Hepatic stellate cell (primary cell): ENCODE data around the gene LMO7.
"Not testable (repeated sequence)": the region's sequence is repeated elsewhere in the genome, so short reads cannot be mapped to it uniquely, and the experiment has no call there.

Experiments used
- DNase-seq: peaks from one replicate; pipeline ENCODE4 v3.0.0; 2011; ENCODE audit warnings: low spot score

Gene LMO7

DNA sequence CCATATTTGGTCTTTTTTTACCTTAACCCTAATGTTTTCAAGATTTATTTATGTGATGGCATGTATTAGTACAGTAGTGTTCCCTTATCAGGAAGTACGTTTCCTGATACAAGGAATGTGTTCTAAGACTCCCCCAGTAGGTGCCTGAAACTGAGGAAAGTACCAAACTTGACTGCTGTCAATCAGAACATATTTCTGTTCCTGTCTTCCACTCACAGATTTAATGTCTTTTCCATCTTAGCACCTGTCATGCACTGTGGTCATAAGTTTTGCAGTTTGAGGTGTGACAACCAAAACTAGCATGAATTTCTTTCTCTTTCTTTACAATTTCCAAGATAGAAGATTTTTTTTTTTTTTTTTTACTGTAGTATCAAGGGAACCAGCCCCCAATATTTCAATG lies 62.9 kb downstream of the LMO7 start:
- DNase-seq = no peak

DNA sequence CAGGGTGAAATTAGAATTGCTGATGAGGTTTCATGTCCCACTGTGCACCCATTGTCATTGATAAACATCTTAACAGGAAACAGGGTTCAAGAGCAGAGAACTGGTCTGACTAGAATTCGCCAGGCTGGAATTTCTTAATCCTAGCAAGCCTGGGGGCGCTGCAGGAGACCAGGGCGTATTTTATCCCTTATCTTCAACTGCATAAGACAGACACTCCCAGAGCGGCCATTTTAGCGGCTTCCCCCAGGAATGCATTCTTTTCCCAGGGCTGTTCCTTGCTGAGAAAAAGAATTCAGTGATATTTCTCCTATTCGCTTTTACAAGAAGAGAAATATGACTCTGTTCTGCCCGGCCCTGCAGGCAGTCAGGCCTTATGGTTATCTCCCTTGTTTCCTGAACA lies 63.6 kb downstream of the LMO7 start:
- DNase-seq = not testable (repeated sequence)

DNA sequence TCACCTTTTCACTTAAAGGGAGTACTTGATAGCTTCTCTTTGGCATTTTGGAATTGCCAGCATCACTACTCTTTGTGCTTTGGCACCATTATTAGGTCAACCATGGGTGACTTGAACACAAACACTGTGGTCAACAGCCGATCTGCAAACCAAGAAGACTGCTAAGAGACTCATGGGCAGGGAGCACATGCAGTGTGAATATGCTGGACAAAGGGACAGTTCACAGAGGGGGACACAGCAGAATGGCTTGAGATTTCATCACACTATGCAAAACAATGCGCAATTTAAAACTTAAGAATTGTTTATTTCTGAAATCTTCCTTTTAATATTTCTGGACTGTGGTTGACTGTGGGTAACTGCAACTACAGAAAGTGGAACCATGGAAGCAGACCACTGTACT lies 64.4 kb downstream of the LMO7 start:
- DNase-seq = no peak

DNA sequence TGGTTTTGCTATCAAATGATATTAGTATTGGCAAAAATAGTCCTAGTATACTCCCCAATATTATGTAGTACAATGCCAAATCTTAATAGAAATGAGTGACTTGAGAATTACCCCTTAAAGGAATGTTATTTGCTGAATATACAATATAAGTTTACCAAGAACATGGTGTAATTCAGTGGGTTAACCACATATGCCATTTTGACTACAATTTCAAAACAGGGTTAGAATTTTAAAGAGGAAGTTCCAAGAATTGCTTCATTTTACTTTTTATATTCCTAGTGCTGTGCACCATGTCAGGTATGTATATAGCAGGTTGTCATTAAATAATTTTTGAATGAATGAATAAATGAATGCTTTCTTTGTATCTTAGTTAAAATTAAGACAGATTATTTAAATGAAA lies 66.3 kb downstream of the LMO7 start:
- no peak for DNase-seq

DNA sequence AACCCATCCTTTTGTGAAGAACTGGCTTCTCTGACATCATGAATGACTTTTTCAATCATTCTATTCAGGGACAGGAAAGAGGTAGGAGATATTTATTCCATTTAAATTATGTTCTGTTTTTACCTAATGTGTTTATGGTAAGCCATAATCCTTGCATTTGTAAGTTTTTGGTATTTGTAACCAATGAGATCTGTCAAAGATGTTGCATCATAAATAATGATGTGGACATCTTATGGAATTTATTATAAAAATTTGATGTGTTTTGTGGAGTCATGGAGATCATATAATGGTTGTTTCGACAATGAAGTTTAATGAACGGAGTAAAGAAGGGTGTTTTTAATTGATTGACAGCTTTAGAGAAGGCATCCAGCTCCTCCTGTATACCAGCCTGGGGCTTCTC lies 67.6 kb downstream of the LMO7 start:
- DNase-seq = no peak

DNA sequence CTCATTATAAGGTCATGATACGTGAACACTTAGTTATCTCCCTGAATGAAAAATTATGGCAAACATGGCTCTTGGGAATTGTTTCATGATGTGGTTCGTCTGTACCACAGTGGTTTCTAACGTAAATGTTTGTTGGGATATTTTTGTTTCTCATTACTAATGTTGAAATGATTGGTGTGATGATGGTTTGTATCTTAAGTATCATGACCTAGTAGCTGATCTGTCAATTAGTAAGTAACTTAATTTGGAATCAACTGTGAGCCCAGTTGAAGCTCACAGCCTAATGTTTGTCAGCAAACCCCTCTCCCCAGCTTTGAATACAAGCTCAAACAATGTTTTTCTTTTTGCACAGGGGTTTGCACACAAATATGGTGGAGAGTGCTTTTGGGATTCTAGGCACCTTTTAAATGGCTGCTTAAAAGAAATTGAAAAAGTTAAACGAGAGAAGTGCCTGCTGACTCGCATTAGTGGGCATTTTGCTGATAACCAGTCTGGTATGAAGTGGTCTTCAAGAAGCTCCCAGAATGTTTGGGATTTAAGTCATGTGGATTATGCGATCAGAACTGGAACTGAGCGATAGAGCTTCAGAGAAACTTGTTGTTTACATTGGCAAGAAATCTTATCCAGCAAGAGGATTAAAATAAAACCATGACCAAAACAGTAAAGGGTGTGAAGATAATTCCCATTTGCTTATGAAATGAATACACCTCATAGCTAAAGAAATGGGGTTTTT lies 68.2 kb downstream of the LMO7 start:
- peak; percentile 9 for DNase-seq

DNA sequence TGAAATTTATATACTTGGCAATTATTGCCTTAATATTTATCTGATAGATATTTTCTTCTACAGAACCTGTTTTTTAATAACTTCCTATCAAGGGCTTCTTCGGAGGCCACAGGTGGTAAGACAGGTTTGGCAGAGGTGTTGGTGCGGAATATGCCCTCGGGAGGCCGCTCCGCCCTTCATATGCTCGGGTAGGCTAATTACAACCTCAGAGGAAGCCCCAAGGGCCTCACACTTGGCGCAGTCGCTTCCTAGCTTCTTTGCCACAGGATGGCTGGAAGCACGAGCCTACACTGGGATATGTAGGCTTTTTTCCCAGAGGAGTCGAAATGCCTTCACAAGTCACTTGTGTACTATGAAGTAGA lies 68.8 kb downstream of the LMO7 start:
- DNase-seq = no peak

DNA sequence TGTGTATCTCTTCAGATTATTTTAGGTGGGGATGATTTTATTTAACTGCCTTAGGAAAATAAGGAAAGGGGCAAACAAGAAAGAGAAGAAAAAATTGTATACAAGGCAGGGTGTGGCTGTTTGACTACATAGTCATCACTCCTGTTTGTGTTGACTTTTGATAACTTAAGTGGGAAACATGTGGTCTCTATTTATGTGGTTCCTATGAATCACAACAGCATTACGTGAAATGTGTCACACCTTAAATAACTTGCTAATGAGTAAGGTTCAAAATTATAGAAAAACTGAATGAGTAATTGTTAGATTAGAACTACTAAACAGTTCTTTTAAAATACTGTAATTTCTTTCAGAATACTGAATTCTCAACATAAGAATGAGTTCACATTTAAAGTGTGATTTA lies 69.3 kb downstream of the LMO7 start:
- DNase-seq = no peak

DNA sequence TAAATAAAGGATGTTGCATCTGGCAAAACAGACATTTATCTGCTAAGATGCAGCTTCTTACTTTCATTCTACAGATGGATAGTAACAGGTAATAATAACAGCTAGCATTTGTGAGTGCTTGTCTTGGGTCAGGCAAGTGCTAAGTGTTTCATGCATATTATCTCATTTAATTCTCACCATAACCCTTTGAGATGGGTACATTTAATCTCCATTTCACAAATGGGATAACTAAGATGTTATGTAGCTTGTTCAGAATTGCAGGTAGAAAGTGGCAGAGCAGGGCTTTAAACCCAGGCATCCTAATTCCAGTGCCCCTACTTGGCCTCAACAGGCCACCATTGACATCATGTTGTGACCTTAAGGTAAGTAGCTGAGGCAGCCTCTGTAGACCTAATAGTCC lies 69.8 kb downstream of the LMO7 start:
- no peak for DNase-seq

DNA sequence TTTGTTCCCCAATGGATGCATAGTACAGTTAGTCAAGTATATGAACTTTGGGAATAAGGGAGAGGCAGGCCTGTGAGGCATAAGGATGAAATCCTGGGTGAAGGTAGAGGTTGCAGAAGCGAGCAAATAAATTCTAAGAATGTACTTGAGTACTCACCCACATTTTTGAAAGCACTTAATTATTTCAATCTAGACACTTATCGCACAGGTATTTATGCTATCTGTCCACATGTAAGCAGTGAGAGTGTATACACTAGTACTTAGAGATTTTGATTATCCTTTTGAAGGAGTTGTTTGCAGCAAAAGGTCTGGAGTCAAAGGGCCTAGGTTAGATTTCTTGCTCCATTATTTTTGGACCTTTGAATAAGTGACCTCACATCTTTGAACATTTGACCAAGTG lies 77.7 kb downstream of the LMO7 start:
- DNase-seq = no peak

DNA sequence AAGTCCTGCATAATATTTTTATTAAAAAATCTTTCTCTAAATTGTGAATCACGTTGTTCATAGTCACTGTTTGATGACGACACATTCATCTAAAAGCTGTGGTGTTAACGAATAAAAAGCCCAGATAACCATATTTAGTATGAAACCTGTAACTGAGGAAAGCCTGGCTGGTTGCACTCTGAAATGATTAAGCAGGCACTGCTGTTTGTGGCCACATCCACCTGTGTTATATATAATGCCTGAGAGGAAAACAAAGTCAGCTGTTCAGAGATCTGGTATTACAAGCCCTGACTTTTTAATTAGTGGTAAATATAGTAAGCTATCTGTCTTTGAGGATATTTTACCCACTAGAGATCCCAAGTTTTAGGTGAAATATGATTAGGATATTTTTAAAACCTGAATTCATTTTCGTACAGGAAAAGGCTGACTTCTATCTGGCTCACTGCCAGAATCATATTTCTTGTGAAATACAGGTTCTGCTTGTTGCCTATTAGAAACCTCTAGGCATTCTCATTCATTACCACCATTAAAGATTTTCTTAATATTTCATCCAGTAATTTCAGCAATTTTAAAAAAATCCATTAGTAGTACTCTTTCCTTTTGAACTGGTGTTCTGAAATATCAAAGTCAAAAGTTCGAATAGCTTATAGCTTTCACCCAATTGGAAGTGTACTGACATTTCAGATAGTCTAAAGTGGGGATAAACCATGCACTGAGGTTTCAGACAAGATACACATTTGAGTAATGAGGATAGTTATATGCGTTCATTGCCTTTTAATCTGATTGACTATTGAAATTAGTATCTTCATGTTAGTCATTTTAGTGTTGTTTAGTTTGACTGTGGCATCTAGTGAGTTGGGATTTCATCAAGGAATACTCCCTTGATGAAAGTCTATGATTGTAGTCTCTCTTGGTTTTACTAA lies 79.7 kb downstream of the LMO7 start:
- no peak for DNase-seq

DNA sequence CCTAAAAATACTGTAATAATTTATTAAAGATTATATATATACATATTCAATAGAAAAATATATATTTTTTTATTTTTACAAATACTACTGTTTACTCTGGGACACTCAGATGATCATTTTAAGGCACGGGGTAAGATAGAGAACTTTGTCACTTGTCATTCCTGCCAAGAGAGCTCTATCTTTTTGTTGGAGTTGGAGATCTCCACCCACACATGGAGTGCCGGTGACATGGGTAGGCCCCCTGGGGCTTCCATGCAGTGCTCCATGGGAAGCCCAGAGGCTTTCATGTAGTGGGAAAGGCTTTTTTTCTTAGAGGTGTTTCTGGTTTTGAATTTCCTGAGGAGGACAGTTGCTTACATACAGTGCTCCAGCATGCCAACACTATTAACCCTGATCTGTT lies 81.4 kb downstream of the LMO7 start:
- DNase-seq = no peak

DNA sequence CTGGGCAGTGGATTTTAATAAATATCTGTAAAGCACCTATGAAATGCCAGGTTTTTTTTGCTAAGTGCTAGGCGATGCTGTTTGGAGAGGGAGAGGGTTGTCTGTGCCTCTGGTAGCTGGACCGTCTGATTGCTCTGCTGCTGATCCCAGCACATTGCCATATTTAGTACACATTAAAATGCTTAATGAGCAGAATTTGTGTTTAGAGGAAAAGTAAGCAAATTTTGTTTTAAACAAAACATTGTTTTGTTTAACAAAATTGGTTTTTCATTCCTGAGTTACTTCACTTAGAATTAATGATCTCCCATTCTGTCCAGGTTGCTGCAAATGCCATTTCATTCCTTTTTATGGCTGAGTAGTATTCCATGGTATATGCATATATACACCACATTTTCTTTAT lies 85.2 kb downstream of the LMO7 start:
- DNase-seq = no peak

DNA sequence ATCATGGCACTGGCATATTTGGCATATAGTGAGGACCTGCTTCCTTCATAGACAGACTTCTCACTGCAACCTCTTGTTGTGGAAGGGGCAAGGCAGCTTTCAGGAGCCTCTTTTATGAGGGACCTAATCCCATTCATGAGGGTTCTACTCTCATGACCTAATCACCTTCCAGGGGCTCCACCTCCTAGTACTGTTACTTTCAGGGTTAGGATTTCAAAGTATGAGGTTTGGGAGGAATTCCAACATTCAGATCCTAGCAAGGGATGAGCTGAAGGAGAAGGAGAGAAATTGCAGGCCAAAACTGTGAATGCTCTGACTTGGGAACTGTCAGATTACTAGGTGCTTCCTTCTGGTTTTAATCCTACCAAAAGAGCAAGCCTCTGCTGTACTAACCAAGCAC lies 87.8 kb downstream of the LMO7 start:
- DNase-seq = no peak

DNA sequence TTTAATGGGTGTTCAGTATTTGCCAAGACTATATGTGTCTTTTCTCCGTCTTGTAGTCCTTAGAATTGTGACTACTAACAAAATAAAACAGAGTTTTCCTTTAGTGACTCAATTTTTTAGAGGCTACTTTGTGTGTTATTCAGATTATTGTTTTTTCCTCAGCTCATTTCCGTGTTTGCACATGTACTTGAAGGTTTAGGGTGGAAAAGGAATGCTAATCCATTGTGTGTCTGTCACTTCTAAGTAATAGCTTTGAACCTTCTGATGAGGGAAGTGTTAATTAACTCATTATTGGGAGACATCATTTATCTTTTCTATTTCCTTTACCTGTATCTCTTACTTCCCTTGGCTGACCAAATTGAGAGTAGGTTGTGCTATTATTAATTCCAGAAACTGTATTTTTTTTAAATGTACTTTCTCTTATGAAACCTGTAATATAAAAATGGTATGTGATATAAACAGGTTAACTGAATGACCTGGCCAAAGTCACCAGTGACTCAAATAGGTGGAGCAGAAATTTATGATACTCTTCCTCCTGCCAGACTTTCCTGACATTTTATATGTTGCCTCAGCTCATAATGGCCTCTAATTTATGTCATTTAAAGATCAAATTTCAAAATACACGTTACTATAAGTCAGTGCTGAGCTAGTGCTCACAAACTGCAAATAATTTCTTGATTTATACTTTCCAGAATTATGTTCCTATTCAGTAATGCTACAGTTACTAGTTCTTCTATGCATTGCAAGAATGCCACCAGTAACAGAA lies 88.8 kb downstream of the LMO7 start:
- no peak for DNase-seq

DNA sequence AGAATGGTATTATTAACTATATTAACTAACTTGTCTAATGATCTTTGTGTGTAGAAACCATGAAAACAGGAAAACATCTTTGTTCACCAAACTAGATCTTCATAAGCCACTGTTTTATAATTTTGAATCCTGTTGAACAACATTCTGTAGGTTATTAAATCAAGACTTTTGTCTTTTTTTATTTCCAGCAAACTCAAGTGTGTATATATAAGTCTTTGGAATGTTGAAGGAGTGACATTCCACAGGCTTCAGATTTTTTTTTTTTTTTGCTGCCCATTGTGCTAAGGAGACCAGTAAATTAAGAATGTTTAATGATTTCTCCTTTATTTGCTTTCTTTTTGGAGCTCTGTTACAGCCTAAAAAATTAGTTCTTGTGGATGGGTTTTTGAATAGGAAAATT lies 89.6 kb downstream of the LMO7 start:
- no peak for DNase-seq

DNA sequence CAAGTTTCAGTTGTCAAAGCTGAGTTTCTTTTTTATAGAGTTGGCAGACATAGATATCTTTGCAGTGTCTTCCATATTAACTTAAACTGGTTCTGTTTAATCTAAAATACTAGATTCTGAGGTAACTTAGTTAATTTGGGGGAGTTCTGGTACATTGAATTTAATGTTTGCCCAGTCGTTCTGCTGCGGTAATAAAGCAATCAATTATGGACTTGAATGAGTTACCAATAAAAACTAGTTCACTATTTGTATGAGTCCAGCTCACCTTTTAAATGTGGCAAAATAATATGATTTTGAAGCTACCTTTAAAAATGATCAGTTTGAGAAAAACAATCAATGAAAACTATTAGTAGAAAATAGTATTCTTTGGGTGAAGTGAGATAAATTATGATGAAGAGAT lies 90.2 kb downstream of the LMO7 start:
- DNase-seq = no peak

DNA sequence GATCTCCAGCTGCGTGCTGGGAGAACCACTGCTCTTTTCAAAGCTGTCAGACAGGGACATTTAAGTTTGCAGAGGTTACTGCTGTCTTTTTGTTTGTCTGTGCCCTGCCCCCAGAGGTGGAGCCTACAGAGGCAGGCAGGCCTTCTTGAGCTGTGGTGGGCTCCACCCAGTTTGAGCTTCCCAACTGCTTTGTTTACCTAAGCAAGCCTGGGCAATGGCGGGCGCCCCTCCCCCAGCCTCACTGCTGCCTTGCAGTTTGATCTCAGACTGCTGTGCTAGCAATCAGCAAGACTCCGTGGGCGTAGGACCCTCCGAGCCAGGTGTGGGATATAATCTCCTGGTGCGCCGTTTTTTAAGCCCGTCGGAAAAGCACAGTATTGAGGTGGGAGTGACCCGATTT lies 97.0 kb downstream of the LMO7 start:
- DNase-seq = not testable (repeated sequence)

DNA sequence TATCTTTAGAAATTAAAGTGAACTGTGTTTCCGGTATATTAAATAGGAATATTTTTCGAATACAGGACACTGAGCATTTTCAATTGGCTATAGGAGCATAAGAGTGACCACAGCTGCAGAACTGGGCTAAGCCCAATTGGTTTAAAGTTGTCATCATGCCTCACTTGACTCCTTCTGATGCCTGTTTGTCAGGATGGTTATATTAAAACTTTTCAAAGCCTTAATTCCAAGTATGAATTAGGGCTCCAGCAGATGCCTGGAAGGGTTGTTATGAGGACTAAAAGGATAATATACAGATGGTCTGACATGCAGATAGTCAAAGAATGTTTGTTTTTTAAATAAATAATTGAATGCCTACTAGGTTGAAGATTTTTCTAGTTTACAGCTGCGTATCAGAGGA lies 100.0 kb downstream of the LMO7 start:
- no peak for DNase-seq

DNA sequence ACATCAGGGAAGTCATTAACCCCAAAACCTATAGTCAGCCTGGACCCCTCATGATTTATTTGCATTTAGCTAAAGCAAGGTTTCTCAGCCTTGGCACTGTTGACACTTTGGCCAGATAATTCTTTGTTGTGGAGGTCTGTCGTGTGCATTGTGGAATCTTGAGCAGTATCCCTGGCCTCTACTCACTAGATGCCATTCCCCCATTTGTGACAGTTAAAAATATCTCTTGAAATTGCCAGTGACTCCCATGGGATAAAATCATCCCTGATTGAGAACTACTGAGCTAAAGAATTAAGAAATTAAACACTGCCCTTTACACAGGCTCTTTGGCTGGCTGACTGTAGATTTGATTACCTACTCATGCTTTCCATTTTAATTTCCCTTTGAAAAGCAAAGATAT lies 102.7 kb downstream of the LMO7 start:
- DNase-seq = no peak

DNA sequence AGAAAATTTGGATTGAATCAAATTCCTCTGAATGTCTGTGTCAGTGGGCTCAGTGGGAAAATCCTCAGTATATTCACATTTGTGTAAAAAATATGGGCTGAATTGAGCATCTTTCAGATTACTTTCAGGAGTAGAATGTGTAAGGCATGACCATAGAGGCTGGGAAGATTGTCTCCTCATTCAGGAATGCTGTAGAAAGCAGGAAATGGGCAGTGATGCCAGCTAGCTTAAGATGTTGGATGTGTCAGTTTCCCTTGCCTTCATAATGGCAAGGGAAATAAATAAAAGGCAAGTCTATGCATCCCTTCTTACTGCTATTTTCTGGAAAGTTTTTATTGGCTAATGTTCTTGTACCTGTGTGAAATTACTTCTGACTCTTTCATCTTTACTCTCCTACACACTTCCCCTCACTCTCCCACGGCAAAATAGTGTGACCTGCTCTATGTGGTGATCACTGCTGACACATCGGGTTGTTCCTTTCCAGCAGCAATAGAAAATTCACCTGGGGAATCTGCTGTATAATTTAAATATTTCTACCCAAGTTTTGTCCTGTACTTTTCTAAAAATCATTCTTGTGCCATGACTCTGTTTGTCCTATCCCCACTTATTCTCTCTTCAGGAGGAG lies 103.2 kb downstream of the LMO7 start:
- no peak for DNase-seq

DNA sequence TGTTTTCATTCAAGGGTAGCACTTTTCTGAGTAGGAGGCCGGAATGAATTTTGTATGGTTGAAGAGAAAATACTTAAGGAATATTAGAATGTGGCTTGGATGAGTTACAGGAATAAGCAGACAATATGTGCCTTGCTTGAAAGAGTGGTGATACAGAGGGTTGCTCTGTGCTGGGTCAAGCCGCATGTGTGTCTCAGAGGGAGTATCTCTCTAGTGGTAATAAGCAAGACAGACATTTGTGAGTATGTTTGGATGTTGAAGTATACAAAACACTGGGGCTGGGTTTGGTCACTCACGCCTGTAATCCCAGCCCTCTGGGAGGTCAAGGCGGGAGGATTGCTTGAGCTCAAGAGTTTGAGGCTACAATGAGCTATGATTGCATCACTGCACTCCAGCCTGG lies 103.9 kb downstream of the LMO7 start:
- DNase-seq = no peak
